PC-3 (cell line): ENCODE results near the gene OR13C5. TPM values are rescaled to one million over a fixed set of nuclear protein-coding genes. Genes with fewer than 3 reads are reported as not detected.
"Not testable (repeated sequence)": the region's sequence is repeated elsewhere in the genome, so short reads cannot be mapped to it uniquely, and the experiment has no call there.

Experiments used
- ATAC-seq: fragments of 200-7000 bp; cut with Tn5 transposase; 2 replicates; pipeline ENCODE4 v1.9.1; 2020; ENCODE audit warnings: mild to moderate bottlenecking, moderate library complexity
- BruUV-seq: library from RNA; stranded (reverse); fragments of 400-500 nt; replicated peaks from 2 replicates; lab custom pipeline; 2021; lab: Mats Ljungman, UMichigan
- CTCF ChIA-PET: fragments of 300-600 bp; sonication (Branson Sonifier 250); formaldehyde crosslinking; loops from one replicate; lab custom pipeline; 2022; ENCODE audit warnings: antibody characterized with exemption; lab: Charles Lee
- POLR2A ChIA-PET: fragments of 300-600 bp; sonication (Branson Sonifier 250); formaldehyde crosslinking; loops from one replicate; lab custom pipeline; 2022; ENCODE audit warnings: antibody characterized with exemption; ENCODE audit not compliant: unreplicated experiment; lab: Charles Lee
- DNase-seq: peaks from one replicate; pipeline ENCODE4 v3.0.0-alpha.2; 2015
- H2AFZ ChIP-seq: fragments of 300-600 bp; sonication (generic); 2 replicates; pipeline ENCODE4 v1.6.0; 2016; ENCODE audit warnings: antibody characterized with exemption, low read length
- H3F3A ChIP-seq: fragments of 300-600 bp; sonication (generic); one replicate; pipeline ENCODE4 v1.6.0; 2017; ENCODE audit warnings: antibody characterized with exemption, low read length, control low read depth, mild to moderate bottlenecking; ENCODE audit not compliant: unreplicated experiment
- H3K27ac ChIP-seq: fragments of 300-600 bp; sonication (generic); 2 replicates; pipeline ENCODE4 v1.5.1; 2016; ENCODE audit warnings: mild to moderate bottlenecking, low read length
- H3K27me3 ChIP-seq: fragments of 300-600 bp; sonication (generic); 2 replicates; pipeline ENCODE4 v1.6.1; 2016; ENCODE audit warnings: low read length, mixed read lengths
- H3K36me3 ChIP-seq: fragments of 300-600 bp; sonication (generic); 2 replicates; pipeline ENCODE4 v1.6.1; 2016; ENCODE audit warnings: low read depth, mixed run types, low read length, mixed read lengths
- H3K4me1 ChIP-seq: fragments of 300-600 bp; sonication (generic); 2 replicates; pipeline ENCODE4 v1.5.1; 2016; ENCODE audit warnings: low read length; ENCODE audit not compliant: insufficient read depth
- H3K4me2 ChIP-seq: fragments of 300-600 bp; sonication (generic); 2 replicates; pipeline ENCODE4 v1.6.0; 2016; ENCODE audit warnings: low read length
- H3K4me3 ChIP-seq: fragments of 300-600 bp; sonication (generic); 2 replicates; pipeline ENCODE4 v1.5.1; 2016; ENCODE audit warnings: mild to moderate bottlenecking, low read length, mixed read lengths
- H3K79me2 ChIP-seq: fragments of 300-600 bp; sonication (generic); 2 replicates; pipeline ENCODE4 v1.6.1; 2017; ENCODE audit warnings: low read length, mixed read lengths
- H3K9ac ChIP-seq: fragments of 300-600 bp; sonication (generic); 2 replicates; pipeline ENCODE4 v1.6.0; 2016; ENCODE audit warnings: mild to moderate bottlenecking, low read length
- H3K9me2 ChIP-seq: fragments of 300-600 bp; sonication (generic); replicated peaks from 2 replicates; pipeline ENCODE4 v1.6.1; 2016; ENCODE audit warnings: mixed run types, low read length, mixed read lengths
- H3K9me3 ChIP-seq: fragments of 300-600 bp; sonication (generic); 2 replicates; pipeline ENCODE4 v1.6.1; 2016; ENCODE audit warnings: low read length, mixed read lengths
- H4K20me1 ChIP-seq: fragments of 300-600 bp; sonication (generic); 2 replicates; pipeline ENCODE4 v1.6.1; 2016; ENCODE audit warnings: low read length, mixed read lengths
- EZH2phosphoT487 ChIP-seq: fragments of 300-600 bp; sonication (generic); IDR thresholded peaks from 2 replicates; pipeline ENCODE4 v1.6.1; 2018; ENCODE audit warnings: mild to moderate bottlenecking, antibody characterized with exemption, low read length, borderline replicate concordance
- intact Hi-C: fragments of 100-400 bp; cut with micrococcal nuclease; formaldehyde crosslinking; loops from 2 replicates; pipeline ENCODE4 v1.9.0; 2023
- total RNA-seq: library from RNA; depleted of rRNA; stranded (reverse); fragments of >200 nt; gene quantifications from 2 replicates; pipeline ENCODE4 v1.2.3, GENCODE V29; 2014
- TF ChIP-seq, protein P1 (sequence below): fragments of 300-600 bp; sonication (generic); conservative IDR thresholded peaks from 2 replicates; pipeline ENCODE4 v1.5.1; 2017; ENCODE audit warnings: antibody characterized with exemption, low read depth, mild to moderate bottlenecking, low read length

The OR13C5 gene
- total RNA-seq, 1 experiment from 2014 or later, result not detected

- no peak overlapping the region for H3K9ac ChIP-seq
- H3K9me2 ChIP-seq, result no peaks in the 10 kb centered on the region
- H3K9me3 ChIP-seq, result no peaks in the 10 kb centered on the region
- H3K36me3 ChIP-seq, result no peaks in the 10 kb centered on the region
- no peaks in the 10 kb centered on the region for H4K20me1 ChIP-seq
- H3K4me2 ChIP-seq, result no peak overlapping the region
- POLR2A ChIA-PET, result no interaction called here
- TF ChIP-seq, protein P1, sequence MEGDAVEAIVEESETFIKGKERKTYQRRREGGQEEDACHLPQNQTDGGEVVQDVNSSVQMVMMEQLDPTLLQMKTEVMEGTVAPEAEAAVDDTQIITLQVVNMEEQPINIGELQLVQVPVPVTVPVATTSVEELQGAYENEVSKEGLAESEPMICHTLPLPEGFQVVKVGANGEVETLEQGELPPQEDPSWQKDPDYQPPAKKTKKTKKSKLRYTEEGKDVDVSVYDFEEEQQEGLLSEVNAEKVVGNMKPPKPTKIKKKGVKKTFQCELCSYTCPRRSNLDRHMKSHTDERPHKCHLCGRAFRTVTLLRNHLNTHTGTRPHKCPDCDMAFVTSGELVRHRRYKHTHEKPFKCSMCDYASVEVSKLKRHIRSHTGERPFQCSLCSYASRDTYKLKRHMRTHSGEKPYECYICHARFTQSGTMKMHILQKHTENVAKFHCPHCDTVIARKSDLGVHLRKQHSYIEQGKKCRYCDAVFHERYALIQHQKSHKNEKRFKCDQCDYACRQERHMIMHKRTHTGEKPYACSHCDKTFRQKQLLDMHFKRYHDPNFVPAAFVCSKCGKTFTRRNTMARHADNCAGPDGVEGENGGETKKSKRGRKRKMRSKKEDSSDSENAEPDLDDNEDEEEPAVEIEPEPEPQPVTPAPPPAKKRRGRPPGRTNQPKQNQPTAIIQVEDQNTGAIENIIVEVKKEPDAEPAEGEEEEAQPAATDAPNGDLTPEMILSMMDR, result peak; percentile 48; the same call in 1 of the 2 replicates
- TF ChIP-seq EZH2phosphoT487, result no peak
- DNase-seq (peak; percentile 13), ATAC-seq (no peak)
- no peak overlapping the region for H3K27ac ChIP-seq
- H3K4me3 ChIP-seq, result no peak overlapping the region
- 0 out of 2 replicates have a peak, but pooled peaks cover 6% of the 10 kb centered on the region for H3K4me1 ChIP-seq
- BruUV-seq, result no TSS peak
- no peak overlapping the region for H2AFZ ChIP-seq
- H3F3A ChIP-seq, result no peaks in the 10 kb centered on the region
- H3K27me3 ChIP-seq, result 0 out of 2 replicates have a peak, but pooled peaks cover 5% of the 10 kb centered on the region
- CTCF ChIA-PET, result no interaction called here
- no peaks in the 10 kb centered on the region for H3K79me2 ChIP-seq
- intact Hi-C loops, result loop anchor here (1.0 to 5.0 kb wide), 3 partner anchors 74 to 135 kb away; no protein-coding TSS in a partner anchor
Observed at GRCh38 chr9:104608336-104608735, 9.1 kb upstream of the OR13C5 start.

GRCh38 chr9:104606152-104606551 lies 6.9 kb upstream of the OR13C5 start:
- no peaks in the 10 kb centered on the region for H3F3A ChIP-seq
- intact Hi-C loops, result loop anchor here (5.0 kb wide), 1 partner anchor 109 kb away; no protein-coding TSS in a partner anchor
- ChIA-PET POLR2A (no interaction called here), CTCF (no interaction called here)
- H3K9ac ChIP-seq, result no peak overlapping the region
- H3K4me3 ChIP-seq, result no peak overlapping the region
- no peaks in the 10 kb centered on the region for H3K9me3 ChIP-seq
- H3K27ac ChIP-seq, result no peak overlapping the region
- H3K4me1 ChIP-seq, result no peaks in the 10 kb centered on the region
- TF ChIP-seq, protein P1, result no peak
- H3K36me3 ChIP-seq, result no peaks in the 10 kb centered on the region
- H3K79me2 ChIP-seq, result no peaks in the 10 kb centered on the region
- no peak for ATAC-seq
- no TSS peak for BruUV-seq
- H3K4me2 ChIP-seq, result no peak overlapping the region
- no peaks in the 10 kb centered on the region for H4K20me1 ChIP-seq
- 0 out of 2 replicates have a peak, but pooled peaks cover 5% of the 10 kb centered on the region for H3K27me3 ChIP-seq
- H3K9me2 ChIP-seq, result no peaks in the 10 kb centered on the region
- no peak overlapping the region for H2AFZ ChIP-seq
- DNase-seq, result no peak

DNA sequence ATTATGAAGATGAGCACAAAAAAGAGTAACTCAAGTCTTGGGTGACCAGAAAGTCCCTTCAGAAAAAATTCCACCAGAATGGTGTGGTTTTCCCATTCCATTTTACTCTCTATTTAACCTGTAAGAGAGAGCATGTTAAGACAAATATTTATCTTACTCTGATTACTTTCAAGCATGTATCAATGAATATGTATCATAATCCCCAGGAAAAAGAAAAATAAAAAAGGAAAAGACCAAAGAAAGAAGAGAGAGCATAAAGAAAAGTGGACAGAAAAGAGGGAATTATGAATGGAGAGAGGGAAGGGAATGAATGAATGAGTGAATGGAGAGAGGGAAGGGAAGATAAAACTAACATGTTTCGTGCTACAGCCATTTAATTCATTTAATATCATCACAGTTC lies 6.3 kb upstream of the OR13C5 start, which contains the start of gene OR13C2:
TSS of gene OR13C2 (minus strand) at position 101 of the 400 bp plus-strand sequence. CDS start at position 101, 0 bp downstream.
- ATAC-seq, H4K20me1 ChIP-seq, H2AFZ ChIP-seq, H3K9me2 ChIP-seq, H3K27ac ChIP-seq, CTCF ChIA-PET, H3K36me3 ChIP-seq, H3K4me3 ChIP-seq, H3K4me1 ChIP-seq, H3F3A ChIP-seq, DNase-seq, H3K79me2 ChIP-seq, POLR2A ChIA-PET, H3K9ac ChIP-seq, H3K4me2 ChIP-seq, BruUV-seq, H3K27me3 ChIP-seq, H3K9me3 ChIP-seq: not testable (repeated sequence)
- intact Hi-C loops, result loop anchor here (5.0 kb wide), 1 partner anchor 108 kb away; no protein-coding TSS in a partner anchor
